ENCODE results near the gene FARSB.

FARSB gene

DNA sequence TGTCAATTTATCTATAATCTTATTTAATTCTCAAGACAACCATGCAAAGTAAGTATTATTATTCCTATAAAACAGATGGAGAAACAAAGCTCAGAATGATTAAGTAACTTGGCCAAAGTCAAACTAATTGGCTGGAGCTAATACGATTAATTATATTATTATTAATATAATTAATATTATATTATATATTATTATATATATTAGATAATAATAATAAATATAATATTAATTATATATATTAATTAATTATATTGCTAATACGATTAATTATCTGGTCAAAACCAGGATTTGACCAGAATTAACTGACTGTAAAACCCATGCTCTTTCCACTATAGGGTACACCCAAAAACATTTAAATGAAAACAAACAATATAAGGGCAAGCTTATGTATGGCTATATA is 52.4 kb downstream of the FARSB start:
- no peak for TF ChIP-seq EGR1 (IDR thresholded peaks at IDR 0.05)
- no peak for TF ChIP-seq RAD21 (IDR thresholded peaks at IDR 0.05; ENCODE audit: low read depth)
- no peak for TF ChIP-seq CEBPB (IDR thresholded peaks at IDR 0.05)
- TF ChIP-seq YY1 (IDR thresholded peaks at IDR 0.05; ENCODE audit: low read depth): no peak
- TF ChIP-seq, protein P1, sequence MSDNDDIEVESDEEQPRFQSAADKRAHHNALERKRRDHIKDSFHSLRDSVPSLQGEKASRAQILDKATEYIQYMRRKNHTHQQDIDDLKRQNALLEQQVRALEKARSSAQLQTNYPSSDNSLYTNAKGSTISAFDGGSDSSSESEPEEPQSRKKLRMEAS (IDR thresholded peaks at IDR 0.05): no peak
- no peak for TF ChIP-seq FOXM1 (IDR thresholded peaks at IDR 0.05; ENCODE audit: borderline replicate concordance, low read depth)
- TF ChIP-seq, protein P2, sequence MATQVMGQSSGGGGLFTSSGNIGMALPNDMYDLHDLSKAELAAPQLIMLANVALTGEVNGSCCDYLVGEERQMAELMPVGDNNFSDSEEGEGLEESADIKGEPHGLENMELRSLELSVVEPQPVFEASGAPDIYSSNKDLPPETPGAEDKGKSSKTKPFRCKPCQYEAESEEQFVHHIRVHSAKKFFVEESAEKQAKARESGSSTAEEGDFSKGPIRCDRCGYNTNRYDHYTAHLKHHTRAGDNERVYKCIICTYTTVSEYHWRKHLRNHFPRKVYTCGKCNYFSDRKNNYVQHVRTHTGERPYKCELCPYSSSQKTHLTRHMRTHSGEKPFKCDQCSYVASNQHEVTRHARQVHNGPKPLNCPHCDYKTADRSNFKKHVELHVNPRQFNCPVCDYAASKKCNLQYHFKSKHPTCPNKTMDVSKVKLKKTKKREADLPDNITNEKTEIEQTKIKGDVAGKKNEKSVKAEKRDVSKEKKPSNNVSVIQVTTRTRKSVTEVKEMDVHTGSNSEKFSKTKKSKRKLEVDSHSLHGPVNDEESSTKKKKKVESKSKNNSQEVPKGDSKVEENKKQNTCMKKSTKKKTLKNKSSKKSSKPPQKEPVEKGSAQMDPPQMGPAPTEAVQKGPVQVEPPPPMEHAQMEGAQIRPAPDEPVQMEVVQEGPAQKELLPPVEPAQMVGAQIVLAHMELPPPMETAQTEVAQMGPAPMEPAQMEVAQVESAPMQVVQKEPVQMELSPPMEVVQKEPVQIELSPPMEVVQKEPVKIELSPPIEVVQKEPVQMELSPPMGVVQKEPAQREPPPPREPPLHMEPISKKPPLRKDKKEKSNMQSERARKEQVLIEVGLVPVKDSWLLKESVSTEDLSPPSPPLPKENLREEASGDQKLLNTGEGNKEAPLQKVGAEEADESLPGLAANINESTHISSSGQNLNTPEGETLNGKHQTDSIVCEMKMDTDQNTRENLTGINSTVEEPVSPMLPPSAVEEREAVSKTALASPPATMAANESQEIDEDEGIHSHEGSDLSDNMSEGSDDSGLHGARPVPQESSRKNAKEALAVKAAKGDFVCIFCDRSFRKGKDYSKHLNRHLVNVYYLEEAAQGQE (IDR thresholded peaks at IDR 0.05; ENCODE audit: low read depth): no peak
- no peak for TF ChIP-seq EP300 (IDR thresholded peaks at IDR 0.05; ENCODE audit: borderline replicate concordance)
- TF ChIP-seq NFIC (IDR thresholded peaks at IDR 0.05): no peak
- no peak for TF ChIP-seq CREB1 (IDR thresholded peaks at IDR 0.05; ENCODE audit: low read depth)
- TF ChIP-seq, protein P3, sequence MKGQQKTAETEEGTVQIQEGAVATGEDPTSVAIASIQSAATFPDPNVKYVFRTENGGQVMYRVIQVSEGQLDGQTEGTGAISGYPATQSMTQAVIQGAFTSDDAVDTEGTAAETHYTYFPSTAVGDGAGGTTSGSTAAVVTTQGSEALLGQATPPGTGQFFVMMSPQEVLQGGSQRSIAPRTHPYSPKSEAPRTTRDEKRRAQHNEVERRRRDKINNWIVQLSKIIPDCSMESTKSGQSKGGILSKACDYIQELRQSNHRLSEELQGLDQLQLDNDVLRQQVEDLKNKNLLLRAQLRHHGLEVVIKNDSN (IDR thresholded peaks at IDR 0.05): no peak
- TF ChIP-seq TCF12 (IDR thresholded peaks at IDR 0.05; ENCODE audit: low read depth): no peak
- no peak for TF ChIP-seq TAF1 (IDR thresholded peaks at IDR 0.05; ENCODE audit: low read depth)
- no peak for TF ChIP-seq TEAD4 (IDR thresholded peaks at IDR 0.05)
- no peak for TF ChIP-seq ZBTB7A (IDR thresholded peaks at IDR 0.05; ENCODE audit: low read depth)

DNA sequence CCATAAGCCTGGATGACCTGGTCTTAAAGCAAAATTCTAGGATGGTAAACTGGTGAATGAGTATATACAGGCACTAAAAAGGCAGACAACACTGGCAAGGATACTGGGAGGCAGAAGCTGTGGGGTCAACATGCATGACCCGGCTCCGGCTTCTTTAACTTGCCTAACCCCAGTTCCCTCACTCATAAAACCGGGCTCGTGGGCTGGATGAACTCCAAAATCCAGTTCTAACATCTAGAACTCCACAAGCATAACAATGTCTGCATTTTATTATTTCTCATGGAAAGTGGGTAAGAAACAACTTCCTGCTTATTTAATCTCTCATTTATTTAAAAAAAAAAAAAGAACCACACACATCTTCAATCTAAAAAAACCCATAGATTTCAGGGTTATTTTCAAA is 57.3 kb downstream of the FARSB start:
- TF ChIP-seq CEBPB (IDR thresholded peaks at IDR 0.05): no peak
- no peak for TF ChIP-seq YY1 (IDR thresholded peaks at IDR 0.05; ENCODE audit: low read depth)
- no peak for TF ChIP-seq NFIC (IDR thresholded peaks at IDR 0.05)
- no peak for TF ChIP-seq TCF12 (IDR thresholded peaks at IDR 0.05; ENCODE audit: low read depth)
- TF ChIP-seq ZBTB7A (IDR thresholded peaks at IDR 0.05; ENCODE audit: low read depth): no peak
- TF ChIP-seq, protein P1 (IDR thresholded peaks at IDR 0.05): no peak
- no peak for TF ChIP-seq CREB1 (IDR thresholded peaks at IDR 0.05; ENCODE audit: low read depth)
- TF ChIP-seq EGR1 (IDR thresholded peaks at IDR 0.05): no peak
- TF ChIP-seq, protein P3 (IDR thresholded peaks at IDR 0.05): no peak
- no peak for TF ChIP-seq RAD21 (IDR thresholded peaks at IDR 0.05; ENCODE audit: low read depth)
- no peak for TF ChIP-seq EP300 (IDR thresholded peaks at IDR 0.05; ENCODE audit: borderline replicate concordance)
- TF ChIP-seq, protein P2 (IDR thresholded peaks at IDR 0.05; ENCODE audit: low read depth): no peak
- TF ChIP-seq TEAD4 (IDR thresholded peaks at IDR 0.05): no peak
- no peak for TF ChIP-seq TAF1 (IDR thresholded peaks at IDR 0.05; ENCODE audit: low read depth)
- no peak for TF ChIP-seq FOXM1 (IDR thresholded peaks at IDR 0.05; ENCODE audit: borderline replicate concordance, low read depth)

DNA sequence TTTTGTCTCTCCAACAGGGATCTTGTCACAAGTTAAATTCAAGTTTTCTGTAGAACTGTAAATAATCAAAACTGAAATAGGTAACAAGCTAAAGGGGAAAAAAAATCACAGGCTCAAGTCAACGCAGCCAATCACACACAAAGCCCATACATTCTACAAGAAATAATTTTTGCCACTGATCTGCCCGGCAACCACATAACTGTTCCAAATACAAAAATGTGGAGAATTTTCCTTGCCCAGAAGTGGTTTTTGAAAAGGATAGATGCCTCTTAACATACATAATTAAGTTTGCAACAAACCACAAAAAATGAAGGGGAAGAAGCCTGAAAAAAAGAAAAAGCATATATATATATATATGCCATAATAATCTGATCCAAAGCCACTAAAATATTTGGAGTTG is 60.3 kb downstream of the FARSB start:
- TF ChIP-seq TAF1 (IDR thresholded peaks at IDR 0.05; ENCODE audit: low read depth) (no peak), ZBTB7A (IDR thresholded peaks at IDR 0.05; ENCODE audit: low read depth) (no peak), TCF12 (IDR thresholded peaks at IDR 0.05; ENCODE audit: low read depth) (no peak), TEAD4 (IDR thresholded peaks at IDR 0.05) (no peak), CREB1 (IDR thresholded peaks at IDR 0.05; ENCODE audit: low read depth) (no peak), CEBPB (IDR thresholded peaks at IDR 0.05) (no peak), EP300 (IDR thresholded peaks at IDR 0.05; ENCODE audit: borderline replicate concordance) (no peak), RAD21 (IDR thresholded peaks at IDR 0.05; ENCODE audit: low read depth) (no peak), EGR1 (IDR thresholded peaks at IDR 0.05) (no peak), YY1 (IDR thresholded peaks at IDR 0.05; ENCODE audit: low read depth) (no peak), FOXM1 (IDR thresholded peaks at IDR 0.05; ENCODE audit: borderline replicate concordance, low read depth) (no peak), NFIC (IDR thresholded peaks at IDR 0.05) (no peak)
- TF ChIP-seq, protein P3 (IDR thresholded peaks at IDR 0.05): no peak
- TF ChIP-seq, protein P1 (IDR thresholded peaks at IDR 0.05): no peak

DNA sequence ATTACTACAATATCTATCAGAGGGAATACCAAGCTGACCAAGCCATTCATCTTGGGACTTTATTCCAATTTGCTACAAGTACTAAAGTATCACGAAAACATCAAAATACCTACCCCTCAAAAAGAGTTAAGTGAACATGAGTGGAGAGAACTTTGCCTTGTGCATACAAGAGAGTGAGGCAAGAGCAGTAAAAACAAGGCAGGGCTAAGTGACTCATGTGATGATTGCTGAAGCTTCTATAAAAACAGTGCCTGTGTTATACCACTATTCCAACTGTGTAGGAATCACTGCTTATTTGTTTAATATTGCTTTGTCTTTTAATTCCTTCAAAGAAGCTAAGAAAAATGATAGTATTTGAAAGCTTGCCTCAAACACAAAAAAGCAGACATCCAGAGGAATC is 61.2 kb downstream of the FARSB start:
- TF ChIP-seq CREB1 (IDR thresholded peaks at IDR 0.05; ENCODE audit: low read depth) (no peak), EP300 (IDR thresholded peaks at IDR 0.05; ENCODE audit: borderline replicate concordance) (no peak), NFIC (IDR thresholded peaks at IDR 0.05) (no peak), RAD21 (IDR thresholded peaks at IDR 0.05; ENCODE audit: low read depth) (no peak), TCF12 (IDR thresholded peaks at IDR 0.05; ENCODE audit: low read depth) (no peak), YY1 (IDR thresholded peaks at IDR 0.05; ENCODE audit: low read depth) (no peak), ZBTB7A (IDR thresholded peaks at IDR 0.05; ENCODE audit: low read depth) (no peak), TAF1 (IDR thresholded peaks at IDR 0.05; ENCODE audit: low read depth) (no peak), TEAD4 (IDR thresholded peaks at IDR 0.05) (no peak), CEBPB (IDR thresholded peaks at IDR 0.05) (no peak), EGR1 (IDR thresholded peaks at IDR 0.05) (no peak), FOXM1 (IDR thresholded peaks at IDR 0.05; ENCODE audit: borderline replicate concordance, low read depth) (no peak)
- TF ChIP-seq, protein P3 (IDR thresholded peaks at IDR 0.05): no peak
- TF ChIP-seq, protein P2 (IDR thresholded peaks at IDR 0.05; ENCODE audit: low read depth): no peak
- TF ChIP-seq, protein P1 (IDR thresholded peaks at IDR 0.05): no peak

All from Ishikawa (cell line).